Measurements from ENCODE around the gene C22orf15.

Gene C22orf15

DNA sequence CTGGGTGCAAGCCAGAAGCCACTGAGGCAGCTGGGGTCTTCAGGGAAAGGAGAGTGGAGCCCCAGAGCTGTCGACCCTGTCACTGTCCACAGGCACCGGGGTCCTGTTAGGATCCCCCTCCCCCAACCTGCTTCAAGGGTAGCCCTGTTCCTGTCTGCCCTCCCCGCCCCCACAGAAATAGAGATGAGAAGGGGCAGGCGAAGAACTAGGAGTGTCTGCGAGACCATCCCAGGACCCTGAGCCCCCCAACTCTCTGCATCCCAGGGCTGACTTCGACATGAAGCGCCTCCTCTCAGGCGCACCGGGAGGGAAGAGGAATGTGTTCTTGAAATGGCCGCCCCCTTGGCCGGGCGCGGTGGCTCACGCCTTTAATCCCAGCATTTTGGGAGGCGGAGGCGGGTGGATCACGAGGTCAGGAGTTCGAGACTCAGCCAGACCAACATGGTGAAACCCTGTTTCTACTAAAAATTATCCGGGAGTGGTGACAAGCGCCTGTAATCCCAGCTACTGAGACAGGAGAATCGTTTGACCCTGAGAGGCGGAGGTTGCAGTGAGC is 11.3 kb upstream of the C22orf15 start:
- DNase-seq: no peak

DNA sequence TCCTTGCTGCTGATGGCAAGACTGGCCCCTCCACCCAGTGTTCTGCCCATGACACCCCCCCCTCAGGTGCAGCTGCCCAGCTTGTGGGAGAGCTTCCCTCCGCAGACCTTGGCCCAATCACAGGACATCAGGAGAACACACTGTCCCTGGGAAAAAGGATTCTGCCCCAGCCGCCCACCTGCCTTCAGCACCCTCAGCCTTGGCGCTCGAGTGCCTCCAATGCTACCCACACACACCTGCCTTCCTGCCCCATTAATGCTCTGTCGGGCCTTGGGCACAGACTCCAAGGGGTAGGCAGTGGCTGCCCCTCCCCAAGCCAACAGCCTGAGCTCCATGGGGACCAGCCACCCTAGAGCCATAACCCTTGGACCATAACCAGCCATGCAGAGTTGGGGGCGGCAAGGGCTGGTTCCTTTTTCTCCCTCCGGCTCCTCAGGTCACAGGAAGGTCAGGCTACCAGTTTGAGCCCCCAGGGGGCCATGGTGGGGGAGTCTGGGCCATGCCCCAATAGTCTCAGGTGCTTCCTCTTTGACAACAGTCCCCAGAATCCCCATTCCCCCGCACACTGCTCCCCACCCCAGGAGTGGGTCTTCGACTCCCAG is 10.6 kb upstream of the C22orf15 start:
- no peak for DNase-seq

DNA sequence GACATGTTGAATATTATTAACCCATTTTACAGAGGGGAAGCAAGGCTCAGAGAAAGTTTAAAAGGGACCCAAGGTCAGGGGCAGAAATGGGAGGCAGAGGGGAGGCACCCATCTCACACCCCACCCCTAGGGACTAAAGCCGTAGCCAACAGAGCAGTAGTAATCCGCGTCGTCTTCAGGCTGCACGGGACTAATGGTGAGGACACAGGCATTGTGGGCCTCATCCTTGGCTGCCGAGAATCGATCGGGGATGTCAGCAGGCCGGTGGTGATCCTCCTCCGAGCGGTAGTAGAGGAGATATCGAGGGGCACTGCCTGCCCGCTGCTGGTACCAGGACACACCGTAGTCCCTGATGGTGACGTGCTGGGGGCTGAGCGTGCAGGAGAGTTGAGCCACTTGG is 10.0 kb upstream of the C22orf15 start:
- DNase-seq: no peak

GRCh38 chr22:23753385-23753784 is 9.4 kb upstream of the C22orf15 start:
- DNase-seq: no peak

GRCh38 chr22:23754220-23754919 is 8.4 kb upstream of the C22orf15 start, which contains the start of gene VPREB3:
VPREB3 (minus strand) TSS chr22:23754425; CDS start chr22:23754363, 62 bp downstream.
- no peak for DNase-seq

DNA sequence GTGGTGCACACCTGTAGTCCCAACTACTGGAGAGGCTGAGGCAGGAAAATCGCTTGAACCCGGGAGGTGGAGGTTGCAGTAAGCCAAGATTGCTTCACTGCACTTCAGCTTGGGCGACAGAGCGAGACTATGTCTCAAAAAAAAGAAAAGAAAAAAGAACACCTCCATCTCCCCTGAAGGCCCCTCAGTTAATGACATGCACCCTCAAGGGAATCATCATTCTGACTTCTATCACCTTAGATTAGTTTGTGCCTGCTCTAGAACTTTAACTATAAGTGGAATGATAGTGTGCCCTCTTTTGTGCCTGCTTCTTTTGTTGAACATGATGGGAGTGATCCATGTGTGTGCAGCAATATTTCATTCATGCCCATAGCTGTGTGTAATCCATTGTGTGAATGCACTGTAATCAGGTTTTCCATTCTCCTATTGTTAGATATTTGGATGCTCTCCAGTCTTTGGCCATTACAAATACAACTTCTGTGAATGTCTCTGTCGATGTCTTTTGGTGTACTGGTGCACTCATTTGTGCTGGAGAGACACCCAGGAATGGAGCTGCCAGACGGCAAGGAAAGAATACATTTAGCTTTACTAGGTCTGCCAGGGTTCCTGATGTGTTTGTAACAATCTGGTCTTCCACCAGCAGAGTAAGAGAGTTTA is 7.7 kb upstream of the C22orf15 start:
- no peak for DNase-seq

DNA sequence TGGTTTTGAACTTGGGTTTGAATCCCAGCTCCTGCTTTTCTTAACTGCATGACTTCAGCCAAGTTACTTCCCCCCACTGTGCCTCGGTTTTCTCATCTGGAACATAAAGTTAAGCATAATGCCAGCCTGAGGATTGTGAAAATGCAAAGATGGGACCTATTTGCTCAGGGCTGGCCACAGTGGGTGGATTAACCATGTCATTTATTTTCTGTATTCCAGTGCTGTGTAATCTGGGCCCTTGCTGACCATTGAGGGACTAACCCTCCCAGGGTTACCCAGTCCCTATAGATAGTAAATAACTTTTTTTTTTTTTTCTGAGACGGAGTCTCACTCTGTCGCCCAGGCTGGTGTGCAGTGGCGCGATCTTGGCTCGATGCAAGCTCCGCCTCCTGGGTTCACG is 7.1 kb upstream of the C22orf15 start:
- no peak for DNase-seq

- DNase-seq: no peak
Observed at GRCh38 chr22:23756891-23757290, 5.9 kb upstream of the C22orf15 start.

- DNase-seq: no peak
Observed at GRCh38 chr22:23759566-23759965, 3.2 kb upstream of the C22orf15 start.

- no peak for DNase-seq
Observed at GRCh38 chr22:23760056-23760455, 2.7 kb upstream of the C22orf15 start.

DNA sequence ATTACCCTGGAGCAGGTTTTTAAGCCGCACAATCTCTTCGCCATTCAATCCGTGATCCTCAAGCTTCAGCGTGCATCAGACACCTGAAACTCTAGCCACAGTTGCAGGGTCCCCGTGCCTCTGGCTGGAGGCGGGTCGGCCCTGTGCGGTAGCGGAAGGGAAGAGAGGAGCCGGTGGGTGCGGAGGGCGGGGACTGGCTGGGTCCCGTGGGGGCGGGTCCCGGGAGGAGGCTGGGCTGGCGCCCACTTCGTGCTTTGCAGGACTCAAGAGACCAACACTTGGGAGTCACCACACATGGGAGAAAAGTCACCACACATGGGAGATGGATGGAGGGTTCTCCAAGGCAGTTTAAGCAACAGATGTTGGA is 772 bp downstream of the C22orf15 start:
- DNase-seq: no peak

GRCh38 chr22:23763954-23764353 is 1.2 kb downstream of the C22orf15 start:
- no peak for DNase-seq

DNA sequence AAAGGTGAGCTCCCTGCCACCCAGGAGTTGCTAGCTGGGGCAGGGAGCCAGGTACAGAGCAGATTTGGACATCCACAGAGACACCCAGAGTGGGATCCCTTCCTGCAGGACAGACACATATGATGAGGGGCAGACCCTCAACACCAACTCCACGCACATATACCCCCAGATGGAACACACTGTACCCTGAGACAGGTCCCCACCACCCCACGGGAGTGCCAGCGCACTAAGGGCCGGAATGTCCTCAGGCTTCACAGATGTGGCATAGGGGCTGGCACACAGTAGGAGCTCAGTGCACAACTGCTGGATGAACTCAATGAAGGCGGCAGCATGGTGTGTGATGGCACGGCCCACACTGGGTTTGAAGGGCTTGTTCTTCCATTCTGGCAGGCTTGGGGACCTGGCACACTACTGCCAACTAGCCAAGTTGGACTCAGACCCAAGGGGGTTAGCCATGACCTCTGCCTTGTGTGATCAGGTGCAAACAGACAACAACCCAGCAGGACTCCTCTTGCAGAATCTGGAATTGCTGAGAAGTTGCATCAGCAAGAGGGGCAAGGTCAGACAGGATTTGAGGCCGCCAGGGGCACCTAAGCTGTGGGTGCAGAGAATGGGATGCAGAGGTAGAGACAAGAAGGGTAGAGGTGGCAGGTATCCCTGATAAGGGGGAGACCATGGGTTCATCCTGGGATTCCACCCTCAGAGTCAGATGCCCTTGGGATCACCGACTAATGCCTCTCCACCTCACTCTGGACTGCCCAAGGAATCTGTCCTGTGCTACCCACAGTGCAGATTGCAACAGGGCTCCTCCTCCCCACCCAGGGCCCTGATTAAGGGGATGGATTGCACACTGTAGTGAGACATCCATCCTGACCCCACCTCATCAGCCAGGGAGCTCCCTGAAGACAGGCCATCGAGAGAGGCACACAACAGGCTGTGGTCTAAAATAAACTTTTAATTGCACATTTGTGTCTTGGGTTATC is 2.4 kb downstream of the C22orf15 start:
- no peak for DNase-seq

DNA sequence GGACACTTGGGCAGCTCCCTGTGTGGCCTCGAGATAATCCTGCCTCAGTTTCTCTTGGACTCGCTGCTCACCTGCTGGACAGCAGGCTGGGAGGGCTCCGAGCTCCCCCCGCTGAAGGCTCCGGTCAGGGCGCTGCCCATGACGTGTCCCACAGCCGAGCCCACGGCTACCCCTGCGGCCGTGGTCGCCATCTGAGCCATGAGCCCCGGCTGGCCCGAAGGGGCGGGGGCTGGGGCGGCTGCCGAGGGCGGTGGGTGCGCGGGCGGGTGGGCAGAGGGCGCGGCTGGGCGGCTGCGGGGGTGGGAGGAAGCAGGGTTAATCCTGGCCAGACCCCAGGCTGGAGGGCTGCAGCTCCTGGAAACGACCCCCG is 4.5 kb downstream of the C22orf15 start:
- no peak for DNase-seq

- DNase-seq: no peak
Observed at GRCh38 chr22:23767673-23768548, 5.1 kb downstream of the C22orf15 start, which contains the start of gene CHCHD10. CHCHD10 (minus strand) TSS chr22:23767972; CDS start chr22:23767874, 98 bp downstream.

- no peak for DNase-seq
Observed at GRCh38 chr22:23769321-23769965, 6.7 kb downstream of the C22orf15 start.

GRCh38 chr22:23772315-23772648 is 9.5 kb downstream of the C22orf15 start:
- no peak for DNase-seq

- no peak for DNase-seq
Observed at GRCh38 chr22:23772649-23773473, 10.1 kb downstream of the C22orf15 start, which contains the start of gene MMP11. MMP11 (plus strand) TSS chr22:23772849; CDS start chr22:23772871, 22 bp downstream.

DNA sequence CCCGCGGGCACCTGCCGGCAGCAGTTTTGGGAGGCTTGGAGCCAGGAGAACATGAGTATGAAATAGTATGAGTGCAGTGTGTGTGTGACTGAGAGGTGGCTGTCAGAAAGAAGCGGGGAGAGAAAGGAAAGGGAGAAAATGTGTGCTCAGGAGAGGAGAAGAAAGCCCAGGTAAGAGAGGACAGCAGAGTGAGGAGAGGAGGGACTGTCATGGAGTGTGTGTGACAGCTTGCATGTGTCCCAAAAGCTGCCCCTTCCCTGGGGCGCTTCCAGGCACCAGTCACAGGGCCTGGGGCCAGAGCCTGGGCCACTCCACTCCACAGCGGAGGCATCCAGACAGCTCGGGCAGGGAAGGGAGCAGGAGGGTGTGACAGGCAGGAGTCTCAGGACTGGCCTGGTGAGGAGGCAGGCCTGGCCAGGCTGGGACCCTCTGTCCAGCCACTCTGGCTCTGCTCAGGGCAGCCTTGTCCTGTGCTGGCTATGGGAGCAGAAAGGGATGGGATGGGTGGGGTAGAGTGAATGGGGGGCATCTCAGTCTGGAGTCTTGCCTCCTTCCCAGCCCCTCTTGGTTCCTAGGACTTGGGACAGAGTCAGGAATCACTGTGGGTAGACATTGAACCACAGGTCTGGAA is 10.8 kb downstream of the C22orf15 start:
- DNase-seq: no peak
